ENCODE data around the gene LRRC75A. TPM values are rescaled to one million over a fixed set of nuclear protein-coding genes. Genes with fewer than 3 reads are reported as not detected.

Gene LRRC75A
- total and polyA plus RNA-seq, 7 donors: 2.2 to 40.5 (median 5.7) TPM

- Histone ChIP-seq H3K4me1 (peaks cover 0 to 17% (median 13%) of the 10 kb centered on the region in 4 donors), H3K36me3 (no peaks in the 10 kb centered on the region), H3K27me3 (no peaks in the 10 kb centered on the region), H3K27ac (no peak overlapping the region), H3K9me3 (no peaks in the 10 kb centered on the region), H3K4me3 (no peak overlapping the region)
- DNase-seq: no peak
- no peak for TF ChIP-seq EP300 (IDR thresholded peaks at IDR 0.05)
- TF ChIP-seq POLR2A (IDR thresholded peaks at IDR 0.05): no peak
- intact Hi-C loops (cut with DNase I): no loop called here
- 68 to 73% methylated on average over 4 of the region's 4 CpGs for WGBS, 2 donors
These were observed 3.6 kb upstream of the LRRC75A start for GRCh38 chr17:16495561-16495960.

- Histone ChIP-seq H3K36me3 (no peaks in the 10 kb centered on the region), H3K4me3 (no peak overlapping the region), H3K27ac (no peak overlapping the region), H3K27me3 (no peaks in the 10 kb centered on the region), H3K9me3 (no peaks in the 10 kb centered on the region), H3K4me1 (peaks cover 0 to 21% (median 15%) of the 10 kb centered on the region in 4 donors)
- no peak for TF ChIP-seq POLR2AphosphoS5 (IDR thresholded peaks at IDR 0.05)
- TF ChIP-seq CTCF (IDR thresholded peaks at IDR 0.05): no peak
- TF ChIP-seq POLR2A (IDR thresholded peaks at IDR 0.05): no peak
- TF ChIP-seq EP300 (IDR thresholded peaks at IDR 0.05): no peak
- DNase-seq: no peak
- intact Hi-C loops (cut with DNase I): no loop called here
- 4 to 13% methylated on average over 1 of the region's 1 CpG for WGBS, 2 donors
These were observed 2.1 kb upstream of the LRRC75A start for GRCh38 chr17:16494059-16494458.

GRCh38 chr17:16493531-16494046, 1.6 kb upstream of the LRRC75A start:
- TF ChIP-seq POLR2AphosphoS5 (IDR thresholded peaks at IDR 0.05): no peak
- no peak for TF ChIP-seq EP300 (IDR thresholded peaks at IDR 0.05)
- TF ChIP-seq POLR2A (IDR thresholded peaks at IDR 0.05): no peak
- TF ChIP-seq CTCF (IDR thresholded peaks at IDR 0.05): no peak
- no peak overlapping the region for H3K4me3 ChIP-seq
- no peaks in the 10 kb centered on the region for H3K9me3 ChIP-seq
- no peaks in the 10 kb centered on the region for H3K36me3 ChIP-seq
- peaks cover 0 to 21% (median 15%) of the 10 kb centered on the region in 4 donors for H3K4me1 ChIP-seq
- WGBS, 2 donors: 81 to 91% methylated on average over 5 of the region's 5 CpGs
- DNase-seq: no peak
- H3K27me3 ChIP-seq: no peaks in the 10 kb centered on the region
- H3K27ac ChIP-seq: no peak overlapping the region
- intact Hi-C loops (cut with DNase I): no loop called here

- Histone ChIP-seq H3K4me3 (peak overlapping the region; percentile 32 to 80 (median 69)), H3K4me1 (peaks cover 0 to 21% (median 15%) of the 10 kb centered on the region in 4 donors), H3K27me3 (no peaks in the 10 kb centered on the region), H3K9me3 (no peaks in the 10 kb centered on the region), H3K36me3 (no peaks in the 10 kb centered on the region), H3K27ac (peak overlapping the region; percentile 36 to 74 (median 64))
- WGBS, 2 donors: 78 to 85% methylated on average over 27 of the region's 27 CpGs
- intact Hi-C loops (cut with DNase I): no loop called here
- DNase-seq: no peak
- TF ChIP-seq POLR2A (IDR thresholded peaks at IDR 0.05) (no peak), CTCF (IDR thresholded peaks at IDR 0.05) (no peak), EP300 (IDR thresholded peaks at IDR 0.05) (no peak)
These were observed 879 bp upstream of the LRRC75A start for GRCh38 chr17:16492613-16493530.

GRCh38 chr17:16491131-16491702, 776 bp downstream of the LRRC75A start:
- H3K4me3 ChIP-seq: peak overlapping the region; percentile 13 to 80 (median 69)
- peak overlapping the region in 3 of 4 donors; percentile 36 to 71 (median 39) for H3K27ac ChIP-seq
- no peaks in the 10 kb centered on the region for H3K36me3 ChIP-seq
- intact Hi-C loops (cut with DNase I): no loop called here
- WGBS, 2 donors: 4 to 12% methylated on average over 28 of the region's 28 CpGs
- TF ChIP-seq CTCF (IDR thresholded peaks at IDR 0.05) (no peak), EP300 (IDR thresholded peaks at IDR 0.05) (no peak), POLR2A (IDR thresholded peaks at IDR 0.05) (no peak), POLR2AphosphoS5 (IDR thresholded peaks at IDR 0.05) (no peak)
- H3K4me1 ChIP-seq: peaks cover 0 to 33% (median 24%) of the 10 kb centered on the region in 4 donors
- DNase-seq: no peak
- H3K9me3 ChIP-seq: no peaks in the 10 kb centered on the region
- H3K27me3 ChIP-seq: no peaks in the 10 kb centered on the region
